Endodermal cell (in vitro differentiated cells): ENCODE measurements around the gene SFSWAP. TPM values are rescaled to one million over a fixed set of nuclear protein-coding genes. Genes with fewer than 3 reads are reported as not detected.
A peak's percentile ranks its signal among the peaks of the same experiment; 100 is the strongest.

Experiments used
- DNase-seq: peaks from one replicate; pipeline ENCODE4 v3.0.0-alpha.2; 2017
- H3K27ac ChIP-seq: 2 replicates; pipeline ENCODE4 v1.5.1; 2013; ENCODE audit warnings: mild to moderate bottlenecking, low read depth, low read length, moderate library complexity
- H3K27me3 ChIP-seq: 2 replicates; pipeline ENCODE4 v1.6.1; 2013; ENCODE audit warnings: mild to moderate bottlenecking, low read length, moderate library complexity; ENCODE audit not compliant: insufficient read depth, control insufficient read depth, poor library complexity, severe bottlenecking
- H3K36me3 ChIP-seq: 2 replicates; pipeline ENCODE4 v1.7.0; 2013; ENCODE audit warnings: mild to moderate bottlenecking, low read length, moderate library complexity; ENCODE audit not compliant: control insufficient read depth, insufficient read depth
- H3K4me1 ChIP-seq: one replicate; pipeline ENCODE4 v1.7.0; 2013; ENCODE audit warnings: low read length; ENCODE audit not compliant: control insufficient read depth, insufficient read depth
- H3K4me3 ChIP-seq: 2 replicates; pipeline ENCODE4 v1.5.1; 2013; ENCODE audit warnings: mild to moderate bottlenecking, low read length, moderate library complexity
- H3K9ac ChIP-seq: 2 replicates; pipeline ENCODE4 v1.6.1; 2013; ENCODE audit warnings: mild to moderate bottlenecking, low read length, moderate library complexity; ENCODE audit not compliant: poor library complexity, severe bottlenecking; ENCODE audit errors: extremely low read depth
- H3K9me3 ChIP-seq: 2 replicates; pipeline ENCODE4 v1.6.1; 2013; ENCODE audit warnings: mild to moderate bottlenecking, low read length, moderate library complexity; ENCODE audit not compliant: control insufficient read depth
- H3K27ac Mint-ChIP-seq: 2 replicates; pipeline ENCODE4 v1.8.0; 2020; ENCODE audit warnings: mixed read lengths
- H3K27me3 Mint-ChIP-seq: 2 replicates; pipeline ENCODE4 v1.8.0; 2021; ENCODE audit warnings: mild to moderate bottlenecking, mixed read lengths; ENCODE audit not compliant: insufficient read depth
- H3K36me3 Mint-ChIP-seq: 2 replicates; pipeline ENCODE4 v1.8.0; 2020; ENCODE audit warnings: low read depth, mixed read lengths
- H3K4me1 Mint-ChIP-seq: 2 replicates; pipeline ENCODE4 v1.8.0; 2020; ENCODE audit warnings: mixed read lengths
- H3K4me3 Mint-ChIP-seq: 2 replicates; pipeline ENCODE4 v1.8.0; 2020; ENCODE audit warnings: mild to moderate bottlenecking, moderate library complexity, mixed read lengths
- H3K9me3 Mint-ChIP-seq: 2 replicates; pipeline ENCODE4 v1.8.0; 2020; ENCODE audit warnings: mild to moderate bottlenecking, mixed read lengths
- WGBS, 2 experiments: methylation state at CpG; one replicate each; pipeline versions ENCODE4 v1.1.5 to v1.1.7; 2013; ENCODE audit warnings: missing lambda C conversion rate in 2 of 2, mixed read lengths in 1 of 2; ENCODE audit not compliant: insufficient coverage in 1 of 2, insufficient read length in 1 of 2; 5-methylcytosine and 5-hydroxymethylcytosine counted together
- total RNA-seq, 2 donors: library from RNA; stranded (reverse); fragmentation: NEBNext Ultra II Directional in 1 of 2; extraction: Animal tissue kit (Norgen Biotek cat#: 25700) in 1 of 2; gene quantifications; 2 replicates in 1 of 2; 3 replicates in 1 of 2; pipeline ENCODE4 v1.2.1, GENCODE V29; 2021
- TF ChIP-seq, protein P1 (sequence below): fragments of 200-600 bp; sonication (generic); conservative IDR thresholded peaks from 2 replicates; pipeline ENCODE4 v1.5.0; 2021; ENCODE audit warnings: antibody characterized with exemption, mild to moderate bottlenecking

The SFSWAP gene
- total RNA-seq, 2 donors from 2014 or later, result 50.0 to 52.3 TPM

DNA sequence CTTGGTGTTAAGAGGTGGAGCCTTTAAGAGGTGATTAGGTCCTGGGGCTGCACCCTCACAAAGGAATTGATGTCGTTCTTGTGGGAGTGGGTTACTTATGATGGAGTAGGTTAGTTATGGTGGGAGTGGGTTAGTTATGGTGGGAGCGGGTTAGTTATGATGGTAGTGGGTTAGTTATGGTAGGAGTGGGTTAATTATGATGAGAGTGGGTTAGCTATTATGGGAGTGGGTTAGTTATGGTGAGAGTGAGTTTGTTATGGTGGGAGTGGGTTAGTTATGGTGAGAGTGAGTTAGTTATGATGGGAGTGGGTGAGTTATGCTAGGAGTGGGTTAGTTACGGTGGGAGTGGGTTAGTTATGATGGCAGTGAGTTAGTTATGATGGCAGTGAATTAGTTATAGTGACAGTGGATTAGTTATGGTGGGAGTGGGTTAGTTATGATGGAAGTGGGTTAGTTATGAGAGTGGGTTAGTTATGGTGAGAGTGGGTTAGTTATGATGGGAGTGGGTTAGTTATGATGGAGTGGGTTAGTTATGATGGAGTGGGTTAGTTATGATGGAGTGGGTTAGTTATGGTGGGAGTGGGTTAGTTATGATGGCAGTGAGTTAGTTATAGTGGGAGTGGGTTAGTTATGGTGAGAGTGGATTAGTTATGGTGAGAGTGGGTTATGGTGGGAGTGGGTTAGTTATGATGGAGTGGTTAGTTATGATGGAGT lies 22.6 kb upstream of the SFSWAP start:
- Histone ChIP-seq H3K9ac (no peak overlapping the region), H3K4me1 (no peaks in the 10 kb centered on the region), H3K9me3 (no peaks in the 10 kb centered on the region), H3K27ac (no peak overlapping the region), H3K36me3 (no peaks in the 10 kb centered on the region), H3K27me3 (no peaks in the 10 kb centered on the region), H3K4me3 (no peak overlapping the region)
- DNase-seq, result no peak
- WGBS, 2 experiments, result 87 to 97% methylated on average over 3 of the region's 3 CpGs
- TF ChIP-seq, protein P1, sequence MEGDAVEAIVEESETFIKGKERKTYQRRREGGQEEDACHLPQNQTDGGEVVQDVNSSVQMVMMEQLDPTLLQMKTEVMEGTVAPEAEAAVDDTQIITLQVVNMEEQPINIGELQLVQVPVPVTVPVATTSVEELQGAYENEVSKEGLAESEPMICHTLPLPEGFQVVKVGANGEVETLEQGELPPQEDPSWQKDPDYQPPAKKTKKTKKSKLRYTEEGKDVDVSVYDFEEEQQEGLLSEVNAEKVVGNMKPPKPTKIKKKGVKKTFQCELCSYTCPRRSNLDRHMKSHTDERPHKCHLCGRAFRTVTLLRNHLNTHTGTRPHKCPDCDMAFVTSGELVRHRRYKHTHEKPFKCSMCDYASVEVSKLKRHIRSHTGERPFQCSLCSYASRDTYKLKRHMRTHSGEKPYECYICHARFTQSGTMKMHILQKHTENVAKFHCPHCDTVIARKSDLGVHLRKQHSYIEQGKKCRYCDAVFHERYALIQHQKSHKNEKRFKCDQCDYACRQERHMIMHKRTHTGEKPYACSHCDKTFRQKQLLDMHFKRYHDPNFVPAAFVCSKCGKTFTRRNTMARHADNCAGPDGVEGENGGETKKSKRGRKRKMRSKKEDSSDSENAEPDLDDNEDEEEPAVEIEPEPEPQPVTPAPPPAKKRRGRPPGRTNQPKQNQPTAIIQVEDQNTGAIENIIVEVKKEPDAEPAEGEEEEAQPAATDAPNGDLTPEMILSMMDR, result no peak
- Mint-ChIP-seq H3K27ac (no peak overlapping the region), H3K4me1 (no peaks in the 10 kb centered on the region), H3K4me3 (no peak overlapping the region), H3K9me3 (peaks cover 5% of the 10 kb centered on the region), H3K36me3 (no peaks in the 10 kb centered on the region), H3K27me3 (peaks cover 3% of the 10 kb centered on the region)

DNA sequence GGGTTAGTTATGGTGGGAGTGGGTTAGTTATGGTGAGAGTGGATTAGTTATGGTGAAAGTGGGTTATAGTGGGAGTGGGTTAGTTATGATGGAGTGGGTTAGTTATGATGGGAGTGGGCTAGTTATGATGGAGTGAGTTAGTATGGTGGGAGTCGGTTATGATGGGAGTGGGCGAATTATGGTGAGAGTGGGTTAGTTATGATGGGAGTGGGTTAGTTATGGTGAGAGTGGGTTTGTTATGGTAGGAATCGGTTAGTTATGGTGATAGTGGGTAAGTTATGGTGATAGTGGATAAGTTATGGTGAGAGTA lies 22.1 kb upstream of the SFSWAP start:
- H3K27ac Mint-ChIP-seq, result no peak overlapping the region
- TF ChIP-seq, protein P1, result no peak
- H3K27me3 ChIP-seq, result no peaks in the 10 kb centered on the region
- DNase-seq, result no peak
- no peaks in the 10 kb centered on the region for H3K36me3 ChIP-seq
- no peak overlapping the region for H3K9ac ChIP-seq
- H3K4me1 Mint-ChIP-seq, result no peaks in the 10 kb centered on the region
- peaks cover 5% of the 10 kb centered on the region for H3K9me3 Mint-ChIP-seq
- H3K4me1 ChIP-seq, result no peaks in the 10 kb centered on the region
- H3K27ac ChIP-seq, result no peak overlapping the region
- H3K4me3 ChIP-seq, result no peak overlapping the region
- WGBS, 2 experiments, result 91 to 100% methylated on average over 3 of the region's 3 CpGs
- no peaks in the 10 kb centered on the region for H3K36me3 Mint-ChIP-seq
- H3K27me3 Mint-ChIP-seq, result peaks cover 3% of the 10 kb centered on the region
- H3K4me3 Mint-ChIP-seq, result no peak overlapping the region
- no peaks in the 10 kb centered on the region for H3K9me3 ChIP-seq

DNA sequence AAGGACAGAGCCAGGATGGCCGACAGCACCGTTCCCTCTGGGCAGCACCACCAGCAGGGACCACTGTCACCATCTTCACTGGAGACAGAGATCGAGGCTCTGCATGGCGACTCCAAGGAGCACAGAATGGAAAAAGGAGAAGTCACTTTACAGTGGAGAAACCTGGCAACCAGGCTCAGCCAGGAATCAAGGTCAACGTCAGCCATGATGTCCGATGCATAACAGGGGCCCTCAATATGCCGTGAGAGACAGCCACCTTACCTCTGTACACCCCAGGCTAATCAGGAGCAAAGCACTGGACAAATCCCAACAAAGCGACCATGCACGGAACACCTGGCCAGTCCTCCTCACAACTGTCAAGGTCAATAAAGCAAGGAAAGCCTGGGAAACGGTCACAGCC lies 20.6 kb upstream of the SFSWAP start:
- Histone ChIP-seq H3K4me1 (no peaks in the 10 kb centered on the region), H3K9me3 (no peaks in the 10 kb centered on the region), H3K27me3 (no peaks in the 10 kb centered on the region), H3K36me3 (no peaks in the 10 kb centered on the region), H3K9ac (no peak overlapping the region), H3K27ac (no peak overlapping the region), H3K4me3 (no peak overlapping the region)
- Mint-ChIP-seq H3K27me3 (peaks cover 2% of the 10 kb centered on the region), H3K4me1 (no peaks in the 10 kb centered on the region), H3K9me3 (peaks cover 5% of the 10 kb centered on the region), H3K36me3 (no peaks in the 10 kb centered on the region), H3K4me3 (no peak overlapping the region), H3K27ac (no peak overlapping the region)
- TF ChIP-seq, protein P1, result no peak
- WGBS, 2 experiments, result 79% methylated on average over 6 to 10 of the region's 10 CpGs
- DNase-seq, result peak; percentile 33
